Memory B cell (primary cell): ENCODE results near the gene SLC25A18.
"Not testable (repeated sequence)": the region's sequence is repeated elsewhere in the genome, so short reads cannot be mapped to it uniquely, and the experiment has no call there.

Experiments
- ATAC-seq: fragments of 150-1000 bp; cut with Tn5 transposase; 2 replicates; pipeline ENCODE4 v1.10.0; 2021; ENCODE audit warnings: low read depth, mild to moderate bottlenecking, moderate library complexity
- DNase-seq, 2 donors: peaks; one replicate each; pipeline ENCODE4 v3.0.0; 2022; ENCODE audit warnings: low spot score in 2 of 2
- H3K27ac Mint-ChIP-seq: one replicate; pipeline ENCODE4 v1.8.0; 2022; ENCODE audit warnings: mild to moderate bottlenecking, moderate library complexity, mixed read lengths
- H3K27me3 Mint-ChIP-seq: one replicate; pipeline ENCODE4 v1.8.0; 2022; ENCODE audit warnings: mixed read lengths
- H3K36me3 Mint-ChIP-seq: one replicate; pipeline ENCODE4 v1.8.0; 2022; ENCODE audit warnings: mild to moderate bottlenecking, mixed read lengths
- H3K4me1 Mint-ChIP-seq: one replicate; pipeline ENCODE4 v1.8.0; 2022; ENCODE audit warnings: mixed read lengths
- H3K4me3 Mint-ChIP-seq: one replicate; pipeline ENCODE4 v1.8.0; 2022; ENCODE audit warnings: mild to moderate bottlenecking, moderate library complexity, mixed read lengths
- H3K9me3 Mint-ChIP-seq: one replicate; pipeline ENCODE4 v1.8.0; 2022; ENCODE audit warnings: mixed read lengths

SLC25A18 gene

GRCh38 chr22:17606496-17606895 lies 43.2 kb downstream of the SLC25A18 start:
- H3K36me3 Mint-ChIP-seq: peaks cover 4% of the 10 kb centered on the region
- no peaks in the 10 kb centered on the region for H3K9me3 Mint-ChIP-seq
- no peaks in the 10 kb centered on the region for H3K4me1 Mint-ChIP-seq
- H3K27ac Mint-ChIP-seq: no peak overlapping the region
- DNase-seq (no peak), ATAC-seq (no peak)
- no peak overlapping the region for H3K4me3 Mint-ChIP-seq
- H3K27me3 Mint-ChIP-seq: no peaks in the 10 kb centered on the region

- no peaks in the 10 kb centered on the region for H3K9me3 Mint-ChIP-seq
Observed at GRCh38 chr22:17607891-17608521, 44.7 kb downstream of the SLC25A18 start.

GRCh38 chr22:17612057-17612456 lies 48.8 kb downstream of the SLC25A18 start:
- ATAC-seq: no peak
- no peak for DNase-seq
- Mint-ChIP-seq H3K27me3 (no peaks in the 10 kb centered on the region), H3K36me3 (peaks cover 23% of the 10 kb centered on the region), H3K9me3 (no peaks in the 10 kb centered on the region), H3K4me1 (no peaks in the 10 kb centered on the region), H3K4me3 (no peak overlapping the region), H3K27ac (no peak overlapping the region)

More at GRCh38 chr22:17607891-17608521, 44.7 kb downstream of the SLC25A18 start:
- H3K27me3 Mint-ChIP-seq: no peaks in the 10 kb centered on the region
- peaks cover 15% of the 10 kb centered on the region for H3K36me3 Mint-ChIP-seq
- DNase-seq (no peak), ATAC-seq (no peak)
- H3K4me1 Mint-ChIP-seq: no peaks in the 10 kb centered on the region
- no peak overlapping the region for H3K27ac Mint-ChIP-seq
- H3K4me3 Mint-ChIP-seq: no peak overlapping the region

GRCh38 chr22:17613280-17613679 lies 50.0 kb downstream of the SLC25A18 start:
- no peaks in the 10 kb centered on the region for H3K9me3 Mint-ChIP-seq
- H3K27ac Mint-ChIP-seq: no peak overlapping the region
- no peak overlapping the region for H3K4me3 Mint-ChIP-seq
- no peaks in the 10 kb centered on the region for H3K4me1 Mint-ChIP-seq
- H3K36me3 Mint-ChIP-seq: peaks cover 23% of the 10 kb centered on the region
- DNase-seq: no peak
- no peak for ATAC-seq
- H3K27me3 Mint-ChIP-seq: no peaks in the 10 kb centered on the region

- Mint-ChIP-seq H3K36me3 (no peaks in the 10 kb centered on the region), H3K4me1 (peaks cover 9% of the 10 kb centered on the region), H3K9me3 (no peaks in the 10 kb centered on the region), H3K27ac (peak overlapping the region; percentile 98), H3K4me3 (peak overlapping the region; percentile 93), H3K27me3 (no peaks in the 10 kb centered on the region)
- DNase-seq: no peak
- no peak for ATAC-seq
Observed at GRCh38 chr22:17627961-17628405, 64.7 kb downstream of the SLC25A18 start.

- Mint-ChIP-seq H3K4me1 (peaks cover 9% of the 10 kb centered on the region), H3K36me3 (no peaks in the 10 kb centered on the region), H3K4me3 (peak within 1 kb of the TSS; percentile 93), H3K27ac (peak within 1 kb of the TSS; percentile 98), H3K9me3 (no peaks in the 10 kb centered on the region), H3K27me3 (no peaks in the 10 kb centered on the region)
- peak; percentile 99 for ATAC-seq
- peak; percentile 92 to 93 for DNase-seq
Observed at GRCh38 chr22:17628406-17629172, 65.3 kb downstream of the SLC25A18 start, which contains the start of gene ATP6V1E1. ATP6V1E1 (minus strand) TSS chr22:17628749; CDS start chr22:17628635, 114 bp downstream.

- H3K9me3 Mint-ChIP-seq: no peaks in the 10 kb centered on the region
- ATAC-seq (no peak), DNase-seq (no peak)
- H3K4me1 Mint-ChIP-seq: peaks cover 7% of the 10 kb centered on the region
- peak overlapping the region; percentile 93 for H3K4me3 Mint-ChIP-seq
- no peaks in the 10 kb centered on the region for H3K36me3 Mint-ChIP-seq
- peak overlapping the region; percentile 98 for H3K27ac Mint-ChIP-seq
- no peaks in the 10 kb centered on the region for H3K27me3 Mint-ChIP-seq
Observed at GRCh38 chr22:17629173-17629489, 65.8 kb downstream of the SLC25A18 start.

- H3K27me3 Mint-ChIP-seq: no peaks in the 10 kb centered on the region
- H3K27ac Mint-ChIP-seq: peak overlapping the region; percentile 98
- no peaks in the 10 kb centered on the region for H3K36me3 Mint-ChIP-seq
- no peak for DNase-seq
- ATAC-seq: no peak
- H3K9me3 Mint-ChIP-seq: no peaks in the 10 kb centered on the region
- peak overlapping the region; percentile 68 for H3K4me3 Mint-ChIP-seq
- H3K4me1 Mint-ChIP-seq: peaks cover 7% of the 10 kb centered on the region
Observed at GRCh38 chr22:17629641-17630040, 66.3 kb downstream of the SLC25A18 start.

GRCh38 chr22:17631076-17631565 lies 67.8 kb downstream of the SLC25A18 start:
- H3K9me3 Mint-ChIP-seq: no peaks in the 10 kb centered on the region
- H3K4me3 Mint-ChIP-seq: no peak overlapping the region
- peak overlapping the region; percentile 79 for H3K27ac Mint-ChIP-seq

GRCh38 chr22:17633217-17633997 lies 70.1 kb downstream of the SLC25A18 start:
- H3K9me3 Mint-ChIP-seq: no peaks in the 10 kb centered on the region
- no peak overlapping the region for H3K4me3 Mint-ChIP-seq
- no peak overlapping the region for H3K27ac Mint-ChIP-seq
- DNase-seq (no peak), ATAC-seq (no peak)
- no peaks in the 10 kb centered on the region for H3K36me3 Mint-ChIP-seq
- H3K4me1 Mint-ChIP-seq: peaks cover 13% of the 10 kb centered on the region
- no peaks in the 10 kb centered on the region for H3K27me3 Mint-ChIP-seq

More at GRCh38 chr22:17631076-17631565, 67.8 kb downstream of the SLC25A18 start:
- Mint-ChIP-seq H3K27me3 (no peaks in the 10 kb centered on the region), H3K36me3 (no peaks in the 10 kb centered on the region), H3K4me1 (peaks cover 5% of the 10 kb centered on the region)
- ATAC-seq (no peak), DNase-seq (no peak)

- no peak for ATAC-seq
- Mint-ChIP-seq H3K36me3 (no peaks in the 10 kb centered on the region), H3K27ac (no peak overlapping the region), H3K4me1 (peaks cover 13% of the 10 kb centered on the region), H3K27me3 (no peaks in the 10 kb centered on the region), H3K4me3 (no peak overlapping the region), H3K9me3 (no peaks in the 10 kb centered on the region)
- no peak for DNase-seq
Observed at GRCh38 chr22:17633998-17634323, 70.7 kb downstream of the SLC25A18 start.

- ATAC-seq: no peak
- no peaks in the 10 kb centered on the region for H3K27me3 Mint-ChIP-seq
- H3K27ac Mint-ChIP-seq: no peak overlapping the region
- H3K36me3 Mint-ChIP-seq: no peaks in the 10 kb centered on the region
- H3K4me1 Mint-ChIP-seq: peaks cover 16% of the 10 kb centered on the region
- no peak for DNase-seq
- no peaks in the 10 kb centered on the region for H3K9me3 Mint-ChIP-seq
- H3K4me3 Mint-ChIP-seq: no peak overlapping the region
Observed at GRCh38 chr22:17634696-17635095, 71.4 kb downstream of the SLC25A18 start.

GRCh38 chr22:17636850-17637249 lies 73.6 kb downstream of the SLC25A18 start:
- H3K27me3 Mint-ChIP-seq, H3K27ac Mint-ChIP-seq, H3K9me3 Mint-ChIP-seq, H3K4me3 Mint-ChIP-seq, ATAC-seq, H3K36me3 Mint-ChIP-seq, DNase-seq: not testable (repeated sequence)
- peaks cover 13% of the 10 kb centered on the region for H3K4me1 Mint-ChIP-seq
